ENCODE measurements around the gene DACH1.

DACH1 gene

GRCh38 chr13:71618159-71618558, 248.8 kb downstream of the DACH1 start:
- DNase-seq: no peak

- no peak for DNase-seq
These were observed 249.7 kb downstream of the DACH1 start for GRCh38 chr13:71617265-71617664.

GRCh38 chr13:71613066-71613745, 253.8 kb downstream of the DACH1 start:
- no peak for DNase-seq

GRCh38 chr13:71611292-71611691, 255.7 kb downstream of the DACH1 start:
- DNase-seq: no peak

- no peak for DNase-seq
These were observed 256.1 kb downstream of the DACH1 start for GRCh38 chr13:71610876-71611275.

GRCh38 chr13:71609271-71609670, 257.7 kb downstream of the DACH1 start:
- no peak for DNase-seq

- no peak for DNase-seq
These were observed 259.4 kb downstream of the DACH1 start for GRCh38 chr13:71607575-71607974.

GRCh38 chr13:71606818-71607217, 260.2 kb downstream of the DACH1 start:
- no peak for DNase-seq

- DNase-seq: no peak
These were observed 261.3 kb downstream of the DACH1 start for GRCh38 chr13:71605744-71606143.

GRCh38 chr13:71603255-71603654, 263.7 kb downstream of the DACH1 start:
- no peak for DNase-seq

- no peak for DNase-seq
These were observed 264.7 kb downstream of the DACH1 start for GRCh38 chr13:71602344-71602743.

- no peak for DNase-seq
These were observed 269.9 kb downstream of the DACH1 start for GRCh38 chr13:71597150-71597549.

GRCh38 chr13:71596116-71596515, 270.9 kb downstream of the DACH1 start:
- no peak for DNase-seq

- DNase-seq: no peak
These were observed 273.4 kb downstream of the DACH1 start for GRCh38 chr13:71593566-71593965.

- no peak for DNase-seq
These were observed 275.6 kb downstream of the DACH1 start for GRCh38 chr13:71591374-71591773.

GRCh38 chr13:71590654-71591148, 276.3 kb downstream of the DACH1 start:
- no peak for DNase-seq

- DNase-seq: no peak
These were observed 278.0 kb downstream of the DACH1 start for GRCh38 chr13:71589032-71589431.

GRCh38 chr13:71587817-71588216, 279.2 kb downstream of the DACH1 start:
- no peak for DNase-seq

- DNase-seq: no peak
These were observed 279.8 kb downstream of the DACH1 start for GRCh38 chr13:71587193-71587592.

- no peak for DNase-seq
These were observed 283.4 kb downstream of the DACH1 start for GRCh38 chr13:71583581-71583980.

- no peak for DNase-seq
These were observed 286.4 kb downstream of the DACH1 start for GRCh38 chr13:71580614-71581013.

GRCh38 chr13:71578048-71578447, 289.0 kb downstream of the DACH1 start:
- no peak for DNase-seq

- no peak for DNase-seq
These were observed 289.9 kb downstream of the DACH1 start for GRCh38 chr13:71577127-71577526.

- no peak for DNase-seq
These were observed 290.4 kb downstream of the DACH1 start for GRCh38 chr13:71576571-71576970.

- no peak for DNase-seq
These were observed 320.1 kb downstream of the DACH1 start for GRCh38 chr13:71546881-71547280.

Data from CD4-positive, alpha-beta T cell treated with Interferon alpha-2 for 1 hour (primary cell).